Esophagus squamous epithelium (tissue), 4 donors: ENCODE data around the gene ACTN4.

Experiments
- POLR2A ChIP-seq, 4 donors: fragments of 450-650 bp; IDR thresholded peaks; one replicate each; pipeline ENCODE4 v1.6.1; 2017; ENCODE audit warnings: antibody characterized with exemption in 4 of 4, mild to moderate bottlenecking in 4 of 4, moderate library complexity in 3 of 4
- TF ChIP-seq, protein P1 (sequence below), 6 experiments: fragments of 450-650 bp in 4 of 6; fragments of 200-600 bp in 2 of 6; sonication (generic) in 2 of 6; IDR thresholded peaks; one replicate each; pipeline ENCODE4 v1.5.1; 2016 to 2019; ENCODE audit warnings: antibody characterized with exemption in 6 of 6, mild to moderate bottlenecking in 4 of 6, moderate library complexity in 4 of 6

DNA sequence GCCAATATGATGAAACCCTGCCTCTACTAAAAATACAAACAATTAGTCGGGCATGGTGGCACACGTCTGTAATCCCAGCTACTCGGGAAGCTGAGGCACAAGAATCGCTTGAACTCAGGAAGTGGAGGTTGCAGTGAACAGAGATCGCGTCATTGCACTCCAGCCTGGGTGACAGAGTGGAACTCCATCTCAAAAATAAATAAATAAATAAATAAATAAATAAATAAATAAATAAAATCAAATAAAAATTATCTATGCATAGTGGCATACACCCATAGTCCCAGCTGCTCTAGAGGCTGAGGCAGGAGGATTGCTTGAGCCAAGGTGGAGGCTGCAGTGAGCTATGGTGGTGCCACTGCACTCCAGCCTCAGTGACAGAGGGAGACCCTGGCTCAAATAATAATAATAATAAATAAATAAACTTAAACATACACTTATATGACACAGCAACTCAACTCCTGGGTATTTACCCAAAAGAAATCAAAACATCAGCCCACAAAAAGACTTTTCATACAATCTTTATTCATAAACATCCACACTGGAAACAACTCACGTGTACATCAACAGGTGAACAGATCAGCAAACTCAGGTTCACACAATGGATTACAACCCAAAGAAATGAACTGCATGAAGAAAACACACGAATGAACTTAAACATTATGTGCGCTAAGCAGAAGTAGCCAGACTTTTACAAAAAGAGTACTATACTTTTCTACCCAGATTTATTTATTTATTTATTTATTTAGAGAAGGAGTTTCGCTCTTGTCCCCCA, 119.0 kb downstream of the ACTN4 start:
- no peak for TF ChIP-seq POLR2A (IDR thresholded peaks at IDR 0.05)
- TF ChIP-seq, protein P1, sequence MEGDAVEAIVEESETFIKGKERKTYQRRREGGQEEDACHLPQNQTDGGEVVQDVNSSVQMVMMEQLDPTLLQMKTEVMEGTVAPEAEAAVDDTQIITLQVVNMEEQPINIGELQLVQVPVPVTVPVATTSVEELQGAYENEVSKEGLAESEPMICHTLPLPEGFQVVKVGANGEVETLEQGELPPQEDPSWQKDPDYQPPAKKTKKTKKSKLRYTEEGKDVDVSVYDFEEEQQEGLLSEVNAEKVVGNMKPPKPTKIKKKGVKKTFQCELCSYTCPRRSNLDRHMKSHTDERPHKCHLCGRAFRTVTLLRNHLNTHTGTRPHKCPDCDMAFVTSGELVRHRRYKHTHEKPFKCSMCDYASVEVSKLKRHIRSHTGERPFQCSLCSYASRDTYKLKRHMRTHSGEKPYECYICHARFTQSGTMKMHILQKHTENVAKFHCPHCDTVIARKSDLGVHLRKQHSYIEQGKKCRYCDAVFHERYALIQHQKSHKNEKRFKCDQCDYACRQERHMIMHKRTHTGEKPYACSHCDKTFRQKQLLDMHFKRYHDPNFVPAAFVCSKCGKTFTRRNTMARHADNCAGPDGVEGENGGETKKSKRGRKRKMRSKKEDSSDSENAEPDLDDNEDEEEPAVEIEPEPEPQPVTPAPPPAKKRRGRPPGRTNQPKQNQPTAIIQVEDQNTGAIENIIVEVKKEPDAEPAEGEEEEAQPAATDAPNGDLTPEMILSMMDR (IDR thresholded peaks at IDR 0.05), result no peak
